Measurements from ENCODE around the gene KLHL40.

Gene KLHL40

GRCh38 chr3:42662037-42662812 is 23.1 kb upstream of the KLHL40 start:
- H3K27ac ChIP-seq: no peak overlapping the region
- TF ChIP-seq, protein P1, sequence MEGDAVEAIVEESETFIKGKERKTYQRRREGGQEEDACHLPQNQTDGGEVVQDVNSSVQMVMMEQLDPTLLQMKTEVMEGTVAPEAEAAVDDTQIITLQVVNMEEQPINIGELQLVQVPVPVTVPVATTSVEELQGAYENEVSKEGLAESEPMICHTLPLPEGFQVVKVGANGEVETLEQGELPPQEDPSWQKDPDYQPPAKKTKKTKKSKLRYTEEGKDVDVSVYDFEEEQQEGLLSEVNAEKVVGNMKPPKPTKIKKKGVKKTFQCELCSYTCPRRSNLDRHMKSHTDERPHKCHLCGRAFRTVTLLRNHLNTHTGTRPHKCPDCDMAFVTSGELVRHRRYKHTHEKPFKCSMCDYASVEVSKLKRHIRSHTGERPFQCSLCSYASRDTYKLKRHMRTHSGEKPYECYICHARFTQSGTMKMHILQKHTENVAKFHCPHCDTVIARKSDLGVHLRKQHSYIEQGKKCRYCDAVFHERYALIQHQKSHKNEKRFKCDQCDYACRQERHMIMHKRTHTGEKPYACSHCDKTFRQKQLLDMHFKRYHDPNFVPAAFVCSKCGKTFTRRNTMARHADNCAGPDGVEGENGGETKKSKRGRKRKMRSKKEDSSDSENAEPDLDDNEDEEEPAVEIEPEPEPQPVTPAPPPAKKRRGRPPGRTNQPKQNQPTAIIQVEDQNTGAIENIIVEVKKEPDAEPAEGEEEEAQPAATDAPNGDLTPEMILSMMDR (conservative IDR thresholded peaks at IDR 0.05): no peak
- no peak for TF ChIP-seq ZFX (IDR thresholded peaks at IDR 0.05)

DNA sequence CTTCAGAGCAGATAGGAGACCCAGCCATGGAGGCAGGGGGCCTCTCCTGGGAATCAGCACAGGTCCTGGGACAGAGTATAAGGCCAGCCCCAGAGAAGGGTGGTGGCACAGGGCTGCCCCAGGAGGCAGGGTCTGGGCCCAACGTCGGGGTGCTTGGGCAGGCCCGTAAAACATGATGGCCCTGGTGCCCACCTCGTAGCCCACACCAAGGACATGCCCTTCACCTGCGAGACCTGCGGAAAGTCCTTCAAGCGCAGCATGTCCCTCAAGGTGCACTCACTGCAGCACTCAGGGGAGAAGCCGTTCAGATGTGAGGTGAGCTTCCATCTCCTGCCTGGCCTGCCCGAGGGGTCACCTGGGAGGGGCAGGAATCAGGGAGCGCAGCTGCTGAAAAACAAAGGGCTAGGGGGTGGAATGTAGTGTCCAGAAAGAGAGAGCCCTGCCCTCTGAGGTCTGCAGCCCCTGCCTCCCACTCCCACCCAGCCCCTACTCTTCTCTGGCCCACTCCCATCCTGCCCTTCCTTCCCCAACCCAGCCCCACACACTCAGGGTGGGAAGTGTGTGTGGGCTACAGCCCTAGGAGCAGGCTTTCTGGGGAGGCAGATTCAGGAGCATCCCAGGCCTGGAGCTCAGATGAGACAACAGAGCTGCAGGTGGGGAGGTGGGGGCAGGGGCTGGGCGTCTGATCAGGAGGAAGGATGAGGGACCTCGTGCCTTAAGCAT is 22.4 kb upstream of the KLHL40 start:
- TF ChIP-seq, protein P1 (conservative IDR thresholded peaks at IDR 0.05): no peak
- TF ChIP-seq ZFX (IDR thresholded peaks at IDR 0.05): no peak

GRCh38 chr3:42663581-42664437 is 21.5 kb upstream of the KLHL40 start:
- TF ChIP-seq, protein P1 (conservative IDR thresholded peaks at IDR 0.05): no peak
- TF ChIP-seq ZFX (IDR thresholded peaks at IDR 0.05): no peak
- H3K27ac ChIP-seq: no peak overlapping the region

More for the DNA sequence above, 22.4 kb upstream of the KLHL40 start:
- no peak overlapping the region for H3K27ac ChIP-seq

DNA sequence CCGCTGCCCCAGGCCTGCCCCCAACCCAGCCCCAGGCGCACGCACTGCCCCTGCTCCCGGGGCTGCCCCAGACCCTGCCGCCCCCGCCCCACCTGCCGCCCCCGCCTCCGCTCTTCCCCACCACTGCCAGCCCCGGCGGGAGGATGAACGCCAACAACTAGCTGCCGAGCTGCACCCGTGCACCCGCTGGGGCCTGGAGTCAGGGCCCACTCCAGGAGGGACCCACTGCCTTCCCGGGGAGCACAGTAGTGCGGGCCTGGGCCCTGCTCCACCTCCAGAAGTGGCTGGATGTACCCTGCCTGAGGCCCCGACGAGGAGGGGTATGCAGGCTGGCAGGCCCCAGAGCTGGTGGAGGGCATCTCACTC is 20.9 kb upstream of the KLHL40 start:
- TF ChIP-seq, protein P1 (conservative IDR thresholded peaks at IDR 0.05): no peak
- TF ChIP-seq ZFX (IDR thresholded peaks at IDR 0.05): no peak
- no peak overlapping the region for H3K27ac ChIP-seq

DNA sequence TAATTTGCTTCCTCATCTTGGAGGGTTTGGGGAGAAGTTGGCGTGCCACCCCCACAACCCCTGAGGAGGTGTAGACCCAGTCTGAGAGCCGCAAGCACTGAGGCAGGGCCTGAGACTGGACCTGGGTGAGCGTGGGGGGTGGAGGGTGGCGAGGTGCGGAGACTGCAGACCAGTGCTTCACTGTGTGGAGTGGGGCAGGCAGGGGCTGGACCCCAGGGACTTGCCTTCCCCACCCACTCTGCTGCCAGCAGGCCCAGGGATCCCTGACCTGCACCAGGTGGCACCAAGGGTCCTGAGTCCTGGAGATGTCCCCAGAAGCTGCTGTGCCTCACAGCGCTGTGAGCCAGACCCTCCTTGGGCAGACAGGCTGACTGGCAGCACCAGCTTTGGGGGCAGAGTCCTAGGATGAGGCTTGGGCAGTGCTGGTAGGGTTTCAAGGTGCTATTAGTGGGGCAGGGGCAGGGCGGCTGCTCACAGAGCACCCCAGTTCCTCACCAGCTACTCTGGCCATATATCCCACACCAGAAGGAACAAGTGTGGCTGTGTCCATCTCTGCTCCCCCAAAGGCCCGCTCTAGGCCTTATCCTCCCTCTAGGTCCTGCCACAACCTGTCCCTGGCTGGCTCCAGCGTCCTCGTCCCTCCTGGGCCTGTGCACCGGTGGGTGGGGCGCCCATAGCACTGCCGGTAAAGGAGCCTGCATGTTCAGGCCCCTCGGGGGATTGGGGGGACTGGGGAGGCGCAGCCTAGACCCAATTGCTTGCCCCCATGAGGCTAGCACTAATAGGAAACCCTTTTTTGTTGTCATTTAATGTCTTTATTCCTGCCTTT is 20.1 kb upstream of the KLHL40 start:
- H3K27ac ChIP-seq: no peak overlapping the region

DNA sequence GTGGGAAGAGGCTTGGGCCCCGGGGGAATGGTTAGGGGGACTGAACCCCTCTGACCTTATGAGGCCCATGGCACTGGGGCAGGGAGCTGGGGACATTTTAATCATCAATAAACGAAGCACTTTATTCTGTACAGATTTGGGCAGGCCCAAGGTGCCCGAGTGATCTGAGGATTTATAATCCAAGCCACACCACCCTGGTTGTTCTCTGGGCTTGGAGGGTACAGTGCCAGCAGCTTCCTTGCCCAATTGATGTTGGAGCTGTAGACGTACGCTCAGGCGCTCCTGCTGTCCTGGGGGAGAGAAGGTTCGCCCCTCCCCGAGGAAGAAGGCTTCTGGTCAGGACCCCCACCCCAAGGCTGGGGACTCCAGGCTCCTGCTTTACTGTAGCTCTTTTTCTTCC is 19.3 kb upstream of the KLHL40 start:
- no peak overlapping the region for H3K27ac ChIP-seq
- TF ChIP-seq ZFX (IDR thresholded peaks at IDR 0.05): no peak
- TF ChIP-seq, protein P1 (conservative IDR thresholded peaks at IDR 0.05): no peak

More for the DNA sequence above, 20.1 kb upstream of the KLHL40 start:
- TF ChIP-seq, protein P1 (conservative IDR thresholded peaks at IDR 0.05): no peak
- TF ChIP-seq ZFX (IDR thresholded peaks at IDR 0.05): no peak

All from C4-2B (cell line).